Measurements from ENCODE around the gene RAB1A. TPM values are rescaled to one million over a fixed set of nuclear protein-coding genes. Genes with fewer than 3 reads are reported as not detected.

Gene RAB1A
- total and polyA plus RNA-seq, 5 donors from 2014 or later: 50.4 to 79.3 (median 60.1) TPM

DNA sequence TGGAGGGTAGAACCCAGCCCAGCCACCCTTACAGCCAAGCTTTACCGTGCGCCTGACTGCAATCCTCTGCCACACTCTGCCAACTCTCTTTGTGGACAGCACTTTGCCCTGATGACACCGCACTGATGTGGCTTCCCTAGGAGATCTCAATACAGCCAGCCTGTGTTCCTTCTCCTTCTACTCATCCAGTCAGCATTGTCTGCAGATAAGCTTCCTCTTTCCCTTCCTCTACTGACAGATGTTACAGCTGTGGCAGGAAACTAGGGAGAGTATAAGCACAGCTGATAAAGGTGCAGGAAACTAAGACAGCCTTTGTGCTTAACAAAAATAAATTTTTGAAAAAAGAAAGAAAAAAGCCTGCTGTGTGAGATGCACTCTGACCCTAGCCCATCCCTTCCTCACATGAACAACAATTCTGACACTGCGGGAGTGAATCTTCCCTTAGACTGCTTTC is 48.6 kb downstream of the RAB1A start:
- peaks cover 40% of the 10 kb centered on the region for H3K36me3 Mint-ChIP-seq
- H3K36me3 ChIP-seq (ENCODE audit: control insufficient read depth, insufficient read depth, low read length): peaks cover 72% of the 10 kb centered on the region
- no peak overlapping the region for H3K27ac ChIP-seq (ENCODE audit: insufficient read depth, low read length, poor library complexity, severe bottlenecking)
- no peaks in the 10 kb centered on the region for H3K27me3 ChIP-seq (ENCODE audit: control insufficient read depth, insufficient read depth, low read length)
- H3K4me3 ChIP-seq (ENCODE audit: low read depth, low read length): no peak overlapping the region
- no peaks in the 10 kb centered on the region for H3K27me3 Mint-ChIP-seq
- H3K4me1 Mint-ChIP-seq: peaks cover 3 to 13% (median 7%) of the 10 kb centered on the region in 4 donors
- H3K9me3 ChIP-seq (ENCODE audit: control insufficient read depth in 2 of 2, low read length in 2 of 2): no peaks in the 10 kb centered on the region
- no peaks in the 10 kb centered on the region for H3K9me3 Mint-ChIP-seq
- H3K4me3 Mint-ChIP-seq: no peak overlapping the region
- DNase-seq: no peak
- H3K4me1 ChIP-seq (ENCODE audit: control insufficient read depth, insufficient read depth, low read length, poor library complexity, severe bottlenecking): no peaks in the 10 kb centered on the region
- H3K27ac Mint-ChIP-seq: peak overlapping the region in 2 of 3 donors; percentile 59 to 68
- ATAC-seq (ENCODE audit: low read depth in 2 of 2): peak in 1 of 2 donors; percentile 48

DNA sequence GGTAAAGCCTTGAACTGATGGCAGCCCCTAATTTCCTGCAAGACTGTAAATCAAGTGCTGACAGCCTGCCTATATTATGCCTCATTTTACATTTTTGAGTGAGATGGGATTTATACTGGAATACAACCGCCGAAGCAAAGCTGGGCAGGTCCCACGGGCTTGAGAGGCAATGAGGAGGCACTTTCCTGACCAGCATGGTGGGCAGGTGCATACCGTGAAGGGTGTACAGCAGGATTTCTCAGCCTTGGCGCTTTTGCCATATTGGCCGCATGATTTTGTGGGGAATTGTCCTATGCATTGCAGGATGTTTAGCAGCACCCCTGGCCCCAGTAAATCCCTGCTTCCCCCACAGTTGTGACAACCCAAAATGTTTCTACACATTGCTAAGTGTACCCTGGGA is 50.9 kb downstream of the RAB1A start:
- H3K27me3 Mint-ChIP-seq: no peaks in the 10 kb centered on the region
- ATAC-seq (ENCODE audit: low read depth in 2 of 2): no peak
- Histone ChIP-seq H3K4me3 (ENCODE audit: low read depth, low read length) (no peak overlapping the region), H3K9me3 (ENCODE audit: control insufficient read depth in 2 of 2, low read length in 2 of 2) (no peaks in the 10 kb centered on the region), H3K36me3 (ENCODE audit: control insufficient read depth, insufficient read depth, low read length) (peaks cover 73% of the 10 kb centered on the region), H3K4me1 (ENCODE audit: control insufficient read depth, insufficient read depth, low read length, poor library complexity, severe bottlenecking) (no peaks in the 10 kb centered on the region), H3K27ac (ENCODE audit: insufficient read depth, low read length, poor library complexity, severe bottlenecking) (no peak overlapping the region), H3K27me3 (ENCODE audit: control insufficient read depth, insufficient read depth, low read length) (no peaks in the 10 kb centered on the region)
- peaks cover 40% of the 10 kb centered on the region for H3K36me3 Mint-ChIP-seq
- H3K9me3 Mint-ChIP-seq: no peaks in the 10 kb centered on the region
- peaks cover 3 to 9% (median 7%) of the 10 kb centered on the region in 4 donors for H3K4me1 Mint-ChIP-seq
- no peak for DNase-seq
- no peak overlapping the region for H3K4me3 Mint-ChIP-seq
- H3K27ac Mint-ChIP-seq: peak overlapping the region in 1 of 3 donors; percentile 71

DNA sequence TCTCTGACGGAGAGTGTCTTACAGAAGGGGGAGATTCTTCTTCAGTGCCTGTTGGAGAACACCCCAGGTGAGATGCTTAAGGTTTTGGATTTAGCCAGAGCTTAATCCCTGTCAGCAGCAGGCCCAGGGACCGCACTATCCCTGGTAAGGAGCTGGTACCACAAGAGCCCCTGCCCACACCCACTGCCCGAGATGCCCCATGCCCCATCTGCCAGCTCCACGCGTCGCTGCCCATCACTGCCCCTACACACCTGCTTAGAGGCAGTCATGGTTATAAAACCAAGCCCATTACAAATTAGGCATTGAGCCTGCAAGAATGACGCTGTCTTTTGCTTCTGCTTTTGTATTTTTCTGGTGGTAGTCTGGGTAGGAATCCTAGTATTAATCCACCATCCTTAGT is 52.0 kb downstream of the RAB1A start:
- H3K27ac Mint-ChIP-seq: peak overlapping the region in 1 of 3 donors; percentile 44
- DNase-seq (no peak), ATAC-seq (ENCODE audit: low read depth in 2 of 2) (no peak)
- no peaks in the 10 kb centered on the region for H3K27me3 Mint-ChIP-seq
- no peaks in the 10 kb centered on the region for H3K4me1 ChIP-seq (ENCODE audit: control insufficient read depth, insufficient read depth, low read length, poor library complexity, severe bottlenecking)
- peaks cover 36% of the 10 kb centered on the region for H3K36me3 Mint-ChIP-seq
- H3K4me3 Mint-ChIP-seq: no peak overlapping the region
- H3K9me3 Mint-ChIP-seq: no peaks in the 10 kb centered on the region
- H3K36me3 ChIP-seq (ENCODE audit: control insufficient read depth, insufficient read depth, low read length): peaks cover 73% of the 10 kb centered on the region
- no peaks in the 10 kb centered on the region for H3K9me3 ChIP-seq (ENCODE audit: control insufficient read depth in 2 of 2, low read length in 2 of 2)
- H3K27ac ChIP-seq (ENCODE audit: insufficient read depth, low read length, poor library complexity, severe bottlenecking): no peak overlapping the region
- no peak overlapping the region for H3K4me3 ChIP-seq (ENCODE audit: low read depth, low read length)
- H3K4me1 Mint-ChIP-seq: peaks cover 2 to 9% (median 7%) of the 10 kb centered on the region in 4 donors
- no peaks in the 10 kb centered on the region for H3K27me3 ChIP-seq (ENCODE audit: control insufficient read depth, insufficient read depth, low read length)

DNA sequence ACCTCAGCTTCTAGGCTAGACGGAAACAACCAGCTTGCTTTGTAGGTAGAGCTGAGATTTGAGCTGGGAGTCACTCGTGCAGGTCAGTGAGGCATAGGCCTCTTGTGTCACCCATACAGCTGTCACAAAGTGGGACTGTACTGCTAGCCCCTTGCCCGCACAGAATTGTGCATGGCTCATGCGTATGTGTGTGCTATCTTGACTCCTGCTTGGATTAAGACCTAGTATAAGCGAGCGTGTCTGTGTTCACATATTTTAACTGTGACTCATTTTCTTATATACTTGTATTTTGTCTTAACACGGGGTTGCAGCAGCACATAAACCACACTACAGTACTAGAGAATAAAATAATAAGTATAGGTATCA is 53.6 kb downstream of the RAB1A start:
- Mint-ChIP-seq H3K27ac (peak overlapping the region in 1 of 3 donors; percentile 22), H3K36me3 (peaks cover 27% of the 10 kb centered on the region)
- no peak for ATAC-seq (ENCODE audit: low read depth in 2 of 2)

DNA sequence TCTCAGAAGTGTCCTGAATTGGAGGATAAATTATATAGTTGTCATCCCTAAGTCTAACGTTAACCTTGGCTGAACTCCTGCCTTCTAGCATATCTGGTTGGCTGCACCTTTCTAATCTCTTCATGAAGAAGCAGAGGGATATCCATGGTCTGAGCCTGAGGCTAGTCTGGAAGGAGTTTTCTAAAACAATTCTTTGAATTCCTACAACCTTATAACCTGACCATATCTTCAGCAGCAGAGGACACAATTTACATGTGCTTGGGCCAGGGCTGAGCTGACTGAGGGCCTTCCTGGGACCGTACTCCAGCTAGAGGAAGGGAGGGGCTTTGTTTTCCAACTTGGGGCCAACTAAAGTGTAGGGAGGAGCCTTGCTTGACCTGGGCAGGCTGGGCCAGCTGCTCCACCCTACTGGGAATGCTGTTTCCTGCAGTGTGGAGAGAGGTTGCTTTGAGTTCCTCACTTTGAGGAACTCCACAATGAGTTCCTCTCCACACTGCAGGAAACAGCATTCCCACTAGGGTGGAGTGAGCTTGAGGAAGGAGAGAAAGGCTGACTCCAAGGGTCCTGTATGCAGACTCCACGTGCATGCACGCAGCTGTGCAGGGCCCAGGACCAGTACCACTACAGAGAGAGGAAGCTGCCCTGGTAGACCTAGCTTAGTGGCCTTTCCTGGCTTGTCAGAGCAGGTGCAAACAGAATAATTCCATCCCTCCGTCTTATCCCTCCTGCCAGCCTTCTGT is 54.1 kb downstream of the RAB1A start:
- Mint-ChIP-seq H3K27me3 (no peaks in the 10 kb centered on the region), H3K36me3 (peaks cover 27% of the 10 kb centered on the region), H3K4me3 (no peak overlapping the region), H3K27ac (peak overlapping the region; percentile 22 to 82 (median 33)), H3K4me1 (peaks cover 0 to 5% (median 2%) of the 10 kb centered on the region in 4 donors), H3K9me3 (no peaks in the 10 kb centered on the region)
- no peak for ATAC-seq (ENCODE audit: low read depth in 2 of 2)
- Histone ChIP-seq H3K4me1 (ENCODE audit: control insufficient read depth, insufficient read depth, low read length, poor library complexity, severe bottlenecking) (no peaks in the 10 kb centered on the region), H3K27me3 (ENCODE audit: control insufficient read depth, insufficient read depth, low read length) (no peaks in the 10 kb centered on the region), H3K36me3 (ENCODE audit: control insufficient read depth, insufficient read depth, low read length) (peaks cover 84% of the 10 kb centered on the region), H3K4me3 (ENCODE audit: low read depth, low read length) (no peak overlapping the region), H3K9me3 (ENCODE audit: control insufficient read depth in 2 of 2, low read length in 2 of 2) (no peaks in the 10 kb centered on the region), H3K27ac (ENCODE audit: insufficient read depth, low read length, poor library complexity, severe bottlenecking) (no peak overlapping the region)
- DNase-seq: no peak

More for the DNA sequence above, 53.6 kb downstream of the RAB1A start:
- Histone ChIP-seq H3K27me3 (ENCODE audit: control insufficient read depth, insufficient read depth, low read length) (no peaks in the 10 kb centered on the region), H3K27ac (ENCODE audit: insufficient read depth, low read length, poor library complexity, severe bottlenecking) (no peak overlapping the region), H3K9me3 (ENCODE audit: control insufficient read depth in 2 of 2, low read length in 2 of 2) (no peaks in the 10 kb centered on the region), H3K4me3 (ENCODE audit: low read depth, low read length) (no peak overlapping the region), H3K4me1 (ENCODE audit: control insufficient read depth, insufficient read depth, low read length, poor library complexity, severe bottlenecking) (no peaks in the 10 kb centered on the region), H3K36me3 (ENCODE audit: control insufficient read depth, insufficient read depth, low read length) (peaks cover 78% of the 10 kb centered on the region)
- H3K27me3 Mint-ChIP-seq: no peaks in the 10 kb centered on the region
- H3K4me3 Mint-ChIP-seq: no peak overlapping the region
- H3K4me1 Mint-ChIP-seq: peaks cover 0 to 6% (median 2%) of the 10 kb centered on the region in 4 donors
- H3K9me3 Mint-ChIP-seq: no peaks in the 10 kb centered on the region
- DNase-seq: no peak

DNA sequence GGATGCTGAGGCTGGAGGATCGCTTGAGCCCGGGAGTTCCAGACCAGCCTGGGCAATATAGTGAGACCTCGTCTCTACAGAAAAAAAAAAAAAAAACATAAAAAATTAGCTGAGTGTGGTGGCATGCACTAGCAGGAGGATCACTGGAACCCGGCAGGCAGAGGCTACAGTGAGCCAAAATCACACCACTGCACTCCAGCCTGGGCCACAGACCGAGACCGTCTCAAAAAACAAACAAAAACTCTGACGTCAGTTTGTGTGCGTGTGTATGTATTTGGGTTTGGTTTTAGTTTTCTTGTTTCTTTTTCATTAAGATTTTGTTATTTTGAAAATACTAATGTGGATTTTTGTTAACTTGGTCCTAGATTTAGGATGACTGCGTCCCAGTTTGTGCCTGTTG is 54.7 kb downstream of the RAB1A start:
- Histone ChIP-seq H3K27ac (ENCODE audit: insufficient read depth, low read length, poor library complexity, severe bottlenecking) (no peak overlapping the region), H3K36me3 (ENCODE audit: control insufficient read depth, insufficient read depth, low read length) (peaks cover 88% of the 10 kb centered on the region), H3K27me3 (ENCODE audit: control insufficient read depth, insufficient read depth, low read length) (no peaks in the 10 kb centered on the region), H3K9me3 (ENCODE audit: control insufficient read depth in 2 of 2, low read length in 2 of 2) (no peaks in the 10 kb centered on the region), H3K4me3 (ENCODE audit: low read depth, low read length) (no peak overlapping the region), H3K4me1 (ENCODE audit: control insufficient read depth, insufficient read depth, low read length, poor library complexity, severe bottlenecking) (no peaks in the 10 kb centered on the region)
- H3K9me3 Mint-ChIP-seq: no peaks in the 10 kb centered on the region
- H3K36me3 Mint-ChIP-seq: peaks cover 27% of the 10 kb centered on the region
- no peaks in the 10 kb centered on the region for H3K27me3 Mint-ChIP-seq
- no peak overlapping the region for H3K4me3 Mint-ChIP-seq
- H3K27ac Mint-ChIP-seq: peak overlapping the region in 1 of 3 donors; percentile 33
- H3K4me1 Mint-ChIP-seq: peaks cover 0 to 9% (median 3%) of the 10 kb centered on the region in 4 donors
- ATAC-seq (ENCODE audit: low read depth in 2 of 2) (no peak), DNase-seq (no peak)

DNA sequence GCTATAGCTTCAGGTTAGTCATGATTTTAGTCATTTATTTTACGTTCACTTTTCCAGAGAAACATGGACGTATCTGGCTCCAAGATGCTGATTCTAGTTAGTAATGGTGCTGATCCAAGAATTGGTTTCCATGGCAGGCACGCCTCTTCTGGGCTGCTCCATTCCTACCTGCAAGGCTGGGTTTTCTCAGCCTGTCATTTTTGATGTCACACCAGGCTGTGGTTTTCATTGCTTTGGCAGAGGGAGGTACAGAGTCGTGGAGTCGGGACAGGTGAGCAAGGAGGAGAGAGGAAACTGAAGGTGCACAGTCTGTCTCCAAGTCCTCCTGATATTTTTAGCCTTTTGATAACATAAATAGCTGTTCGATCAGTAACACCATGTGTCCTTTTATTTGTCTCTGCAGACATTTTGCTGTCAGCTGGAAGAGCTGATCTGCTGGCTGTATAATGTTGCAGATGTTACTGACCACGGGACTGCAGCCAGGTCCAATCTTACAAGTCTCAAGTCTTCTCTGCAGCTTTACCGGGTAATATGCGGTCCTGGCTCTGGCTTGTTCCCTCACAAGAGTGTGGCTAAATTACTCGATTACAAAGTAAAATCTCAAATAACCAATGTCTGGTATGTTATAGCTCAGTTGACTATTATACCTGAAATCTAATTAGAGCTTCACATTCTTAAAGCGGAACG is 55.9 kb downstream of the RAB1A start:
- Histone ChIP-seq H3K4me3 (ENCODE audit: low read depth, low read length) (no peak overlapping the region), H3K27ac (ENCODE audit: insufficient read depth, low read length, poor library complexity, severe bottlenecking) (no peak overlapping the region), H3K36me3 (ENCODE audit: control insufficient read depth, insufficient read depth, low read length) (peaks cover 82% of the 10 kb centered on the region), H3K4me1 (ENCODE audit: control insufficient read depth, insufficient read depth, low read length, poor library complexity, severe bottlenecking) (no peaks in the 10 kb centered on the region), H3K27me3 (ENCODE audit: control insufficient read depth, insufficient read depth, low read length) (no peaks in the 10 kb centered on the region), H3K9me3 (ENCODE audit: control insufficient read depth in 2 of 2, low read length in 2 of 2) (no peaks in the 10 kb centered on the region)
- Mint-ChIP-seq H3K4me1 (peaks cover 0 to 9% (median 3%) of the 10 kb centered on the region in 4 donors), H3K27me3 (no peaks in the 10 kb centered on the region), H3K4me3 (no peak overlapping the region), H3K9me3 (no peaks in the 10 kb centered on the region), H3K27ac (peak overlapping the region in 2 of 3 donors; percentile 18 to 43), H3K36me3 (peaks cover 23% of the 10 kb centered on the region)
- ATAC-seq (ENCODE audit: low read depth in 2 of 2): no peak
- DNase-seq: no peak

Data from CD4-positive, CD25-positive, alpha-beta regulatory T cell (primary cell).